ENCODE results near the gene FAM120B.
"Not testable (repeated sequence)": the region's sequence is repeated elsewhere in the genome, so short reads cannot be mapped to it uniquely, and the experiment has no call there.

FAM120B gene

DNA sequence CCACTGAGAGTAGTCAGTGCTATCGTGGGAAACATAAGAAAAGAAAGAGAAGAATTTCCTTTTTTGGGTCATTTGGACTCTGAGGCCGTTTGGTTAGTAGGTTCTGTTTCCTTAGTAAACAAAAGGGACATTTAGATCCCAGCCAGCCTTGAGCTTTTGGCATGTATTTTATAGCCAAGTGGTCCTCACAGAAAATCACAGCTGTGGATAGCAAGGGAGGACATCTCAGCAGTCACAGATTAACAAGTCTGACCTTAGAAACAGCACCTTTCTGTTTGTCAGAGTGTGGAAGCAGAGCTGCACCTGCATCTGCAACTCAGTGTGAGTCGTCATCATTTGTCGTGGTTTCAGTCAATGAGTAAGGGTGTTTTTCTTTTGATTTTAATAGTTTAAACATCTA lies 40.5 kb downstream of the FAM120B start:
- no peak overlapping the region for H3K4me3 ChIP-seq (ENCODE audit: low read length)
- TF ChIP-seq CTCF (IDR thresholded peaks at IDR 0.05; ENCODE audit: insufficient read depth, low read depth, low read length, missing control alignments), result no peak
- peak; percentile 35 for DNase-seq (ENCODE audit: low read depth)

DNA sequence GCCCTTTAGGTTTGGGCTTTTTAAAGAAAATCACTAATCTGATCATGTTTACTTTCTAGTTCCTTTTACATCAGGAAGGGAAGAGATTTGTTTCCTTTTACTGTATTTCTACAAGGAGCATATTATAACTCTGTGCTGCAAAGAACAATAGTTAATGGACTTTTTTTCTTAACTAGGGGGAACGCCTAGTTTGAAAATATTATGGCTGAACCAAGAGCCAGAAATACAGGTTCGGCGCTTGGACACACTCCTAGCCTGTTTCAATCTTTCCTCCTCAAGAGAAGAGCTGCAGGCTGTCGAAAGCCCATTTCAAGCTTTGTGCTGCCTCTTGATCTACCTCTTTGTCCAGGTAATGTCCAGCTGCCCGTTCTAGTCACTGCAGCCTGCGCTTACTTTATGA lies 41.4 kb downstream of the FAM120B start:
- no peak overlapping the region for H3K4me3 ChIP-seq (ENCODE audit: low read length)
- TF ChIP-seq CTCF (IDR thresholded peaks at IDR 0.05; ENCODE audit: insufficient read depth, low read depth, low read length, missing control alignments), result no peak
- no peak for DNase-seq (ENCODE audit: low read depth)

- DNase-seq (ENCODE audit: low read depth); H3K4me3 ChIP-seq (ENCODE audit: low read length): not testable (repeated sequence)
Observed at GRCh38 chr6:170351456-170351855, 44.9 kb downstream of the FAM120B start.

DNA sequence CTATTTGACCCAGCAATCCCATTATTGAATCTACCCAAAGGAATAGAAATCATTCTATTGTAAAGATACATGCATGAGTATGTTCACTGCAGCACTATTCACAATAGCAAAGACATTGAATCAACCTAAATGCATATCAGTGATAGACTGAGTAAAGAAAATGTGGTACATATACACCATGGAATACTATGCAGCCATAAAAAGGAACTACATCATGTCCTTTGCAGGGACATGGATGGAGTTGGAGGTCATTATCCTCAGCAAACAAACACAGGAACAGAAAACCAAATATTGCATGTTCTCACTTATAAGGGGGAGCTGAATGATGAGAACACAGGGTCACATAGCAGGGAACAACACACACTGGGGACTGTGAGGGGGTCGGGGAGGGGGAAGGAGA lies 48.6 kb downstream of the FAM120B start:
- not testable (repeated sequence) for H3K4me3 ChIP-seq (ENCODE audit: low read length); DNase-seq (ENCODE audit: low read depth)

GRCh38 chr6:170355661-170356060 lies 49.1 kb downstream of the FAM120B start:
- no peak for TF ChIP-seq CTCF (IDR thresholded peaks at IDR 0.05; ENCODE audit: insufficient read depth, low read depth, low read length, missing control alignments)
- no peak overlapping the region for H3K4me3 ChIP-seq (ENCODE audit: low read length)
- DNase-seq (ENCODE audit: low read depth), result no peak

DNA sequence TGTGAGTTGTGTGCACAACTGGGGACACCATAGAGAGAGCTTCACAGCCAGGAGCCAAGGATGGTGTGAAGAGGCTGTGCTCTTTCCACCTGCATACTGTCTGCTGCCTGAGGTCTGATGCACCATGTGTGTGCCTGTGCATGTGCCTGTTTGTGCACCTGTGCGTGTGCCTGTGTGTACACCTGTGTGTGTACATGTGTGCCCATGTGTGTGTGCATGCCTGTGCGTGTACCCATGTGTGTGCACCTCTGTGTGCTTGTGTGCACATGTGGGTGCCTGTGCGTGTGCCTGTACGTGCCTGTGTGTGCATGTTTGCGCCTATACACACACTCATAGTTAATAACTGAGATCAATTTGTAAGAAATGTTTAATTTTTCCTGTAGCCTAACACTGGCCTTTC lies 51.3 kb downstream of the FAM120B start:
- TF ChIP-seq CTCF (IDR thresholded peaks at IDR 0.05; ENCODE audit: insufficient read depth, low read depth, low read length, missing control alignments), result no peak
- DNase-seq (ENCODE audit: low read depth), result no peak
- H3K4me3 ChIP-seq (ENCODE audit: low read length), result no peak overlapping the region

- TF ChIP-seq CTCF (IDR thresholded peaks at IDR 0.05; ENCODE audit: insufficient read depth, low read depth, low read length, missing control alignments), result no peak
- no peak for DNase-seq (ENCODE audit: low read depth)
- no peak overlapping the region for H3K4me3 ChIP-seq (ENCODE audit: low read length)
Observed at GRCh38 chr6:170358496-170358895, 51.9 kb downstream of the FAM120B start.

- TF ChIP-seq CTCF (IDR thresholded peaks at IDR 0.05; ENCODE audit: insufficient read depth, low read depth, low read length, missing control alignments), result no peak
- no peak overlapping the region for H3K4me3 ChIP-seq (ENCODE audit: low read length)
- peak; percentile 33 for DNase-seq (ENCODE audit: low read depth)
Observed at GRCh38 chr6:170360476-170360875, 53.9 kb downstream of the FAM120B start.

Data from epithelial cell of esophagus (primary cell).